HepG2 (cell line): ENCODE data around the gene EMID1. TPM values are rescaled to one million over a fixed set of nuclear protein-coding genes. Genes with fewer than 3 reads are reported as not detected.
A peak's percentile ranks its signal among the peaks of the same experiment; 100 is the strongest.

Source experiments
- CBX5 ChIP-seq: sonication (generic); formaldehyde crosslinking; IDR thresholded peaks from 2 replicates; pipeline ENCODE4 v1.4.0; 2020; ENCODE audit warnings: missing genetic modification reagents, borderline replicate concordance
- CCDC6 ChIP-seq: sonication (generic); formaldehyde crosslinking; IDR thresholded peaks from 2 replicates; pipeline ENCODE4 v1.8.1; 2022; ENCODE audit warnings: mild to moderate bottlenecking, missing genetic modification reagents, moderate library complexity
- FOXJ3 ChIP-seq: sonication (generic); formaldehyde crosslinking; IDR thresholded peaks from 2 replicates; pipeline ENCODE4 v1.4.0; 2020; ENCODE audit warnings: missing genetic modification reagents, mild to moderate bottlenecking, borderline replicate concordance
- IKZF4 ChIP-seq: sonication (generic); formaldehyde crosslinking; IDR thresholded peaks from 2 replicates; pipeline ENCODE4 v1.5.1; 2020; ENCODE audit warnings: borderline replicate concordance, mild to moderate bottlenecking, low read depth, missing genetic modification reagents; ENCODE audit errors: not compliant biosample characterization
- MAZ ChIP-seq, 2 experiments: sonication (generic) in 1 of 2; formaldehyde crosslinking in 1 of 2; IDR thresholded peaks; 2 replicates each; pipeline versions ENCODE4 v1.5.0 to v1.6.1; 2012 to 2020; ENCODE audit warnings: low read depth in 2 of 2, mild to moderate bottlenecking in 2 of 2, borderline replicate concordance in 1 of 2, improper control_type of control experiment in 1 of 2, low read length in 1 of 2, missing genetic modification reagents in 1 of 2, moderate library complexity in 1 of 2
- MTERF4 ChIP-seq: sonication (generic); formaldehyde crosslinking; IDR thresholded peaks from 2 replicates; pipeline ENCODE4 v1.8.0; 2023; ENCODE audit warnings: mild to moderate bottlenecking, missing genetic modification reagents
- PRDM4 ChIP-seq: sonication (generic); formaldehyde crosslinking; IDR thresholded peaks from 2 replicates; pipeline ENCODE4 v1.9.0; 2021; ENCODE audit warnings: missing genetic modification reagents, borderline replicate concordance
- SRSF1 ChIP-seq: fragments of 200-400 bp; formaldehyde crosslinking; optimal IDR thresholded peaks from 2 replicates; pipeline ENCODE3; 2017; ENCODE audit warnings: mild to moderate bottlenecking, low read depth, low read length, moderate library complexity
- THAP8 ChIP-seq: sonication (generic); formaldehyde crosslinking; IDR thresholded peaks from 2 replicates; pipeline ENCODE4 v1.5.1; 2020; ENCODE audit warnings: missing genetic modification reagents, mild to moderate bottlenecking, borderline replicate concordance
- THAP9 ChIP-seq: sonication (generic); formaldehyde crosslinking; IDR thresholded peaks from 2 replicates; pipeline ENCODE4; 2020; ENCODE audit warnings: missing genetic modification reagents, mild to moderate bottlenecking, borderline replicate concordance
- THRA ChIP-seq: sonication (generic); formaldehyde crosslinking; IDR thresholded peaks from 2 replicates; pipeline ENCODE4 v1.4.0; 2020; ENCODE audit warnings: missing genetic modification reagents, borderline replicate concordance
- TRIM24 ChIP-seq: sonication (generic); formaldehyde crosslinking; IDR thresholded peaks from 2 replicates; pipeline ENCODE4 v1.8.0; 2022; ENCODE audit warnings: mild to moderate bottlenecking, missing genetic modification reagents
- ZBTB39 ChIP-seq: sonication (generic); formaldehyde crosslinking; IDR thresholded peaks from 2 replicates; pipeline ENCODE4 v1.5.0; 2020; ENCODE audit warnings: missing genetic modification reagents
- ZNF20 ChIP-seq: sonication (generic); formaldehyde crosslinking; IDR thresholded peaks from 2 replicates; pipeline ENCODE4 v1.4.0; 2020; ENCODE audit warnings: mild to moderate bottlenecking, moderate library complexity, missing genetic modification reagents
- ZNF576 ChIP-seq: sonication (generic); formaldehyde crosslinking; IDR thresholded peaks from 2 replicates; pipeline ENCODE4 v1.4.0; 2020; ENCODE audit warnings: mild to moderate bottlenecking, missing genetic modification reagents
- polyA plus RNA-seq, 8 experiments: library from polyadenylated mRNA; depleted of rRNA in 3 of 8; stranded (reverse) in 7 of 8; unstranded in 1 of 8; fragments of >200 nt; fragmentation: Illumina TruSeq in 4 of 8; extraction: Trizol in 4 of 8; gene quantifications; 2 replicates each; pipeline versions ENCODE4 v1.2.1 to v1.2.3, GENCODE V29; 2011 to 2016; ENCODE audit warnings: low read depth in 4 of 8, missing spikeins in 1 of 8, mixed read lengths in 1 of 8; ENCODE audit not compliant: insufficient read depth in 1 of 8
- total RNA-seq, 5 experiments: library from RNA; depleted of rRNA; stranded (reverse); fragments of >200 nt; fragmentation: Illumina TruSeq; extraction: Trizol; gene quantifications; 2 replicates each; pipeline ENCODE4 v1.2.3, GENCODE V29; 2016; ENCODE audit warnings: low read depth in 1 of 5

The EMID1 gene
- total and polyA plus RNA-seq, 2 of the 13 experiments (the other 11 are each of a cell fraction or from before 2014, with no cell fraction given), result 0.45 to 0.82 TPM

GRCh38 chr22:29306175-29306834 is 100.6 kb downstream of the EMID1 start, which contains the start of gene GAS2L1 (continued):
- TF ChIP-seq THAP9 (CRISPR knock-in tag) (no peak), MTERF4 (no peak), PRDM4 (CRISPR knock-in tag) (no peak), THAP8 (no peak), FOXJ3 (CRISPR knock-in tag) (no peak), CCDC6 (CRISPR knock-in tag) (peak; percentile 45), IKZF4 (CRISPR knock-in tag) (peak; percentile 45), ZNF20 (CRISPR knock-in tag) (no peak), SRSF1 (peak; percentile 59), MAZ (IDR thresholded peaks at IDR 0.05; ENCODE audit: borderline replicate concordance, low read depth, low read length) (peak; percentile 62; the same call in 1 of the 2 replicates), MAZ (CRISPR knock-in tag; IDR thresholded peaks at IDR 0.05; ENCODE audit: low read depth) (peak; percentile 8; the same call in 1 of the 2 replicates), ZBTB39 (CRISPR knock-in tag) (no peak), ZNF576 (CRISPR knock-in tag) (no peak), CBX5 (CRISPR knock-in tag) (0 out of 2 replicates have a peak, but pooled peaks have one; percentile 14), THRA (0 out of 2 replicates have a peak, but pooled peaks have one; percentile 47), TRIM24 (CRISPR knock-in tag) (no peak)
